ENCODE data around the gene BCL2L1.
"Not testable (repeated sequence)": the region's sequence is repeated elsewhere in the genome, so short reads cannot be mapped to it uniquely, and the experiment has no call there.

Gene BCL2L1

GRCh38 chr20:31648104-31648503, 74.6 kb downstream of the BCL2L1 start:
- DNase-seq (ENCODE audit: low read depth), result not testable (repeated sequence)

- no peak for DNase-seq (ENCODE audit: low read depth)
These were observed 78.0 kb downstream of the BCL2L1 start for GRCh38 chr20:31644701-31645100.

- DNase-seq (ENCODE audit: low read depth), result no peak
These were observed 79.1 kb downstream of the BCL2L1 start for GRCh38 chr20:31643522-31643921.

GRCh38 chr20:31642837-31643236, 79.8 kb downstream of the BCL2L1 start:
- DNase-seq (ENCODE audit: low read depth), result no peak

- DNase-seq (ENCODE audit: low read depth), result no peak
These were observed 81.3 kb downstream of the BCL2L1 start for GRCh38 chr20:31641391-31641790.

GRCh38 chr20:31640259-31640658, 82.4 kb downstream of the BCL2L1 start:
- DNase-seq (ENCODE audit: low read depth), result no peak

- no peak for DNase-seq (ENCODE audit: low read depth)
These were observed 83.9 kb downstream of the BCL2L1 start for GRCh38 chr20:31638816-31639215.

GRCh38 chr20:31638317-31638716, 84.4 kb downstream of the BCL2L1 start:
- no peak for DNase-seq (ENCODE audit: low read depth)

- DNase-seq (ENCODE audit: low read depth), result no peak
These were observed 85.0 kb downstream of the BCL2L1 start, which contains the start of gene COX4I2 for GRCh38 chr20:31637660-31638059. Gene COX4I2 (plus strand): TSS chr20:31637912. CDS start chr20:31639018, 1,106 bp downstream.

- no peak for DNase-seq (ENCODE audit: low read depth)
These were observed 89.2 kb downstream of the BCL2L1 start for GRCh38 chr20:31633339-31633914.

- DNase-seq (ENCODE audit: low read depth), result no peak
These were observed 89.9 kb downstream of the BCL2L1 start for GRCh38 chr20:31632548-31633338.

- DNase-seq (ENCODE audit: low read depth), result no peak
These were observed 92.4 kb downstream of the BCL2L1 start for GRCh38 chr20:31630187-31630790.

- not testable (repeated sequence) for DNase-seq (ENCODE audit: low read depth)
These were observed 94.6 kb downstream of the BCL2L1 start for GRCh38 chr20:31628057-31628456.

- not testable (repeated sequence) for DNase-seq (ENCODE audit: low read depth)
These were observed 96.1 kb downstream of the BCL2L1 start for GRCh38 chr20:31626534-31626933.

GRCh38 chr20:31623123-31623505, 99.6 kb downstream of the BCL2L1 start:
- not testable (repeated sequence) for DNase-seq (ENCODE audit: low read depth)

GRCh38 chr20:31620246-31620645, 102.4 kb downstream of the BCL2L1 start:
- no peak for DNase-seq (ENCODE audit: low read depth)

- DNase-seq (ENCODE audit: low read depth), result no peak
These were observed 105.1 kb downstream of the BCL2L1 start for GRCh38 chr20:31617432-31618104.

GRCh38 chr20:31615416-31615815, 107.3 kb downstream of the BCL2L1 start:
- no peak for DNase-seq (ENCODE audit: low read depth)
